Cardiac muscle cell (in vitro differentiated cells and primary cell): ENCODE results near the gene RFESD. TPM values are rescaled to one million over a fixed set of nuclear protein-coding genes. Genes with fewer than 3 reads are reported as not detected.
"Not testable (repeated sequence)": the region's sequence is repeated elsewhere in the genome, so short reads cannot be mapped to it uniquely, and the experiment has no call there.

Experiments used
- DNase-seq, 2 donors: peaks; one replicate each; pipeline versions ENCODE4 v3.0.0 to v3.0.0-alpha.2; 2010 to 2017; ENCODE audit warnings: low read depth in 1 of 2, low spot score in 1 of 2
- H3K27ac ChIP-seq: fragments of 200-600 bp; sonication (generic); 2 replicates; pipeline ENCODE4 v1.5.1; 2016
- H3K27me3 ChIP-seq: fragments of 200-600 bp; sonication (generic); 2 replicates; pipeline ENCODE4 v1.6.0; 2016; ENCODE audit warnings: control low read depth
- H3K36me3 ChIP-seq: fragments of 200-600 bp; sonication (generic); 2 replicates; pipeline ENCODE4 v1.5.1; 2016; ENCODE audit warnings: control low read depth
- H3K4me1 ChIP-seq: fragments of 200-600 bp; sonication (generic); 2 replicates; pipeline ENCODE4 v1.8.1; 2017; ENCODE audit warnings: low read depth, mild to moderate bottlenecking, mixed run types
- H3K4me3 ChIP-seq: fragments of 200-600 bp; sonication (generic); 2 replicates; pipeline ENCODE4 v1.5.1; 2016; ENCODE audit warnings: mild to moderate bottlenecking
- H3K9me3 ChIP-seq: fragments of 200-600 bp; sonication (generic); 2 replicates; pipeline ENCODE4 v1.5.1; 2017; ENCODE audit warnings: low read depth, mild to moderate bottlenecking, control low read depth
- CTCF ChIP-seq: IDR thresholded peaks from 2 replicates; pipeline ENCODE4 v1.5.1; 2012; ENCODE audit warnings: low read depth, mild to moderate bottlenecking, low read length
- polyA plus RNA-seq: library from polyadenylated mRNA; unstranded; fragments of >200 nt; fragmentation: Nextera tagmentation; extraction: Ambion mirVana; gene quantifications from 2 replicates; pipeline ENCODE4 v1.2.1, GENCODE V29; 2016
- total RNA-seq: library from RNA; depleted of rRNA; stranded (reverse); fragments of >200 nt; gene quantifications from 2 replicates; pipeline ENCODE4 v1.2.3, GENCODE V29; 2016

The RFESD gene
- total and polyA plus RNA-seq, 2 experiments from 2014 or later = 1.3 to 3.9 TPM

GRCh38 chr5:95704150-95704549, 57.6 kb downstream of the RFESD start:
- Histone ChIP-seq H3K27me3 (no peaks in the 10 kb centered on the region), H3K9me3 (no peaks in the 10 kb centered on the region), H3K27ac (no peak overlapping the region), H3K4me1 (peaks cover 25% of the 10 kb centered on the region), H3K4me3 (no peak overlapping the region), H3K36me3 (no peaks in the 10 kb centered on the region)
- no peak for DNase-seq
- TF ChIP-seq CTCF = no peak

DNA sequence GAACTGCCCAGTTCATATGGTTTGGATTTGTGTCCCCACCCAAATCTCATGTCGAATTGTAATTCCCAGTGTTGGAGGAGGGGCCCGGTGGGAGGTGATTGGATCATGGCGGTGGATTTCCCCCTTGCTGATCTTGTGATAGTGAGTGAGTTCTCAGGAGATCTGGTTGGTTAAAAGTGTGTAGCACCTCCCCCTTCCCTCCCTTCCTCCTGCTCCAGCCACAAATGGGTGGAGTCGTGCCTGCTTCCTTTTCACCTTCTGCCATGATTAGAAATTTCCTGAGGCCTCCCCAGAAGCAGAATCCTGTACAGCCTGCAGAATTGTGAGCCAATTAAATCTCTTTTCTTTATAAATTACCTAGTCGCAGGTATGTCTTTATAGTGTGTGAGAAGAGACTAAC, 59.6 kb downstream of the RFESD start:
- not testable (repeated sequence) for H3K36me3 ChIP-seq, H3K27me3 ChIP-seq, H3K27ac ChIP-seq, DNase-seq, H3K4me3 ChIP-seq, H3K9me3 ChIP-seq
- H3K4me1 ChIP-seq = peaks cover 35% of the 10 kb centered on the region

DNA sequence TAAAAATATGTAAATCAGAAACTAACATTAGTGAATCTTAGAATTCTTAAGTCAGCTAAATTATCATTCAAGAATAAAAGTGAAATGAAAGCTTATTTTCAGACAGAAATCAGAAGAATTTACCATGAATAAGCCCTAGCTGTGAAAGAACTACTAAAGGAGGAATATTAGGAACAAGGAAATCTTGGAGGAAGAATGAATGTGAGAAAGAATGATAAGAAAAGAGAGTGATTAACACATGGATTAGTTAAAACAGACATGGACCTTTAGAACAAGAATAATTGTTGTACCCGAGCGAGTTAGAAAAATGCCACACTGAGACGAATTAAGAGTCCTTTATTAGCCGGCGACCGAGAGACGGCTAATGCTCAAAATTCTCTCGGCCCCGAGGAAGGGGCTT, 60.5 kb downstream of the RFESD start:
- no peaks in the 10 kb centered on the region for H3K27me3 ChIP-seq
- no peak for DNase-seq
- no peaks in the 10 kb centered on the region for H3K9me3 ChIP-seq
- peak overlapping the region; percentile 52 for H3K27ac ChIP-seq
- H3K4me3 ChIP-seq = no peak overlapping the region
- no peak for TF ChIP-seq CTCF
- peaks cover 35% of the 10 kb centered on the region for H3K4me1 ChIP-seq
- no peaks in the 10 kb centered on the region for H3K36me3 ChIP-seq

Other genes starting within 250 kb of the RFESD start
- 31.0 and 46.5 TPM in 2 replicates for gene SKIC3, start 91.8 kb upstream of the RFESD start, total RNA-seq
- 47.2 and 52.0 TPM in 2 replicates for gene SKIC3, start 91.8 kb upstream of the RFESD start, polyA plus RNA-seq
- 7.2 and 12.2 TPM in 2 replicates for gene ARSK, start 91.7 kb upstream of the RFESD start, total RNA-seq
- gene ARSK, start 91.7 kb upstream of the RFESD start, polyA plus RNA-seq = 11.1 and 16.6 TPM in 2 replicates
- 0.07 and 0.57 TPM in 2 replicates for gene GPR150, start 26.7 kb upstream of the RFESD start, total RNA-seq
- 0.35 and 0.39 TPM in 2 replicates for gene GPR150, start 26.7 kb upstream of the RFESD start, polyA plus RNA-seq
- 0.45 and 1.0 TPM in 2 replicates for gene SPATA9, start 36.2 kb downstream of the RFESD start, total RNA-seq
- gene SPATA9, start 36.2 kb downstream of the RFESD start, polyA plus RNA-seq = 1.3 and 1.8 TPM in 2 replicates
- gene RHOBTB3, start 84.6 kb downstream of the RFESD start, total RNA-seq = 343 and 477 TPM in 2 replicates
- 455 and 589 TPM in 2 replicates for gene RHOBTB3, start 84.6 kb downstream of the RFESD start, polyA plus RNA-seq
- gene GLRX, start 175.9 kb downstream of the RFESD start, total RNA-seq = 15.7 and 23.9 TPM in 2 replicates
- 51.1 and 54.8 TPM in 2 replicates for gene GLRX, start 175.9 kb downstream of the RFESD start, polyA plus RNA-seq